ENCODE results near the gene MTA1.

MTA1 gene

GRCh38 chr14:105449276-105450122, 29.9 kb downstream of the MTA1 start:
- no peak overlapping the region for H3K4me3 ChIP-seq (ENCODE audit: low read depth, low read length)
- TF ChIP-seq POLR2A (IDR thresholded peaks at IDR 0.05; ENCODE audit: extremely low read depth, insufficient read length) = no peak
- no peak for DNase-seq (ENCODE audit: low read depth)

- DNase-seq (ENCODE audit: low read depth) = no peak
- TF ChIP-seq POLR2A (IDR thresholded peaks at IDR 0.05; ENCODE audit: extremely low read depth, insufficient read length) = no peak
- no peak for TF ChIP-seq CTCF (IDR thresholded peaks at IDR 0.05; ENCODE audit: low read depth, low read length)
- TF ChIP-seq MYC (IDR thresholded peaks at IDR 0.05; ENCODE audit: low read depth, low read length) = no peak
- TF ChIP-seq MAX (IDR thresholded peaks at IDR 0.05; ENCODE audit: low read depth, low read length) = no peak
Measured at GRCh38 chr14:105450123-105450505, 30.5 kb downstream of the MTA1 start.

GRCh38 chr14:105450864-105451720, 31.5 kb downstream of the MTA1 start:
- TF ChIP-seq MAX (IDR thresholded peaks at IDR 0.05; ENCODE audit: low read depth, low read length) = no peak
- TF ChIP-seq MYC (IDR thresholded peaks at IDR 0.05; ENCODE audit: low read depth, low read length) = no peak
- no peak for TF ChIP-seq POLR2A (IDR thresholded peaks at IDR 0.05; ENCODE audit: extremely low read depth, insufficient read length)
- no peak for TF ChIP-seq CTCF (IDR thresholded peaks at IDR 0.05; ENCODE audit: low read depth, low read length)
- no peak for DNase-seq (ENCODE audit: low read depth)
- H3K4me3 ChIP-seq (ENCODE audit: low read depth, low read length) = no peak overlapping the region

More at GRCh38 chr14:105450123-105450505, 30.5 kb downstream of the MTA1 start:
- H3K4me3 ChIP-seq (ENCODE audit: low read depth, low read length) = no peak overlapping the region

- H3K4me3 ChIP-seq (ENCODE audit: low read depth, low read length) = no peak overlapping the region
- DNase-seq (ENCODE audit: low read depth) = no peak
- TF ChIP-seq MAX (IDR thresholded peaks at IDR 0.05; ENCODE audit: low read depth, low read length) (no peak), MYC (IDR thresholded peaks at IDR 0.05; ENCODE audit: low read depth, low read length) (no peak), CTCF (IDR thresholded peaks at IDR 0.05; ENCODE audit: low read depth, low read length) (no peak), POLR2A (IDR thresholded peaks at IDR 0.05; ENCODE audit: extremely low read depth, insufficient read length) (no peak)
Measured at GRCh38 chr14:105452963-105453362, 33.3 kb downstream of the MTA1 start.

- no peak overlapping the region for H3K4me3 ChIP-seq (ENCODE audit: low read depth, low read length)
- no peak for DNase-seq (ENCODE audit: low read depth)
- TF ChIP-seq CTCF (IDR thresholded peaks at IDR 0.05; ENCODE audit: low read depth, low read length) = no peak
- no peak for TF ChIP-seq POLR2A (IDR thresholded peaks at IDR 0.05; ENCODE audit: extremely low read depth, insufficient read length)
- no peak for TF ChIP-seq MYC (IDR thresholded peaks at IDR 0.05; ENCODE audit: low read depth, low read length)
- no peak for TF ChIP-seq MAX (IDR thresholded peaks at IDR 0.05; ENCODE audit: low read depth, low read length)
Measured at GRCh38 chr14:105453847-105454246, 34.2 kb downstream of the MTA1 start.

- H3K4me3 ChIP-seq (ENCODE audit: low read depth, low read length) = no peak overlapping the region
- no peak for TF ChIP-seq POLR2A (IDR thresholded peaks at IDR 0.05; ENCODE audit: extremely low read depth, insufficient read length)
- TF ChIP-seq MAX (IDR thresholded peaks at IDR 0.05; ENCODE audit: low read depth, low read length) = no peak
- no peak for TF ChIP-seq CTCF (IDR thresholded peaks at IDR 0.05; ENCODE audit: low read depth, low read length)
- TF ChIP-seq MYC (IDR thresholded peaks at IDR 0.05; ENCODE audit: low read depth, low read length) = no peak
- no peak for DNase-seq (ENCODE audit: low read depth)
Measured at GRCh38 chr14:105455086-105455640, 35.5 kb downstream of the MTA1 start.

Measured in NB4 (cell line).